Measurements from ENCODE around the gene TMEM164.
A peak's percentile ranks its signal among the peaks of the same experiment; 100 is the strongest.
"Not testable (repeated sequence)": the region's sequence is repeated elsewhere in the genome, so short reads cannot be mapped to it uniquely, and the experiment has no call there.

Gene TMEM164

GRCh38 chrX:110002300-110003166 is at the start of gene TMEM164:
Gene TMEM164 (plus strand): TSS chrX:110003114. CDS start chrX:110003775, 661 bp downstream.
- DNase-seq: peak; percentile 62 to 96 (median 72)
- intact Hi-C loops (cut with DNase I): no loop called here

- intact Hi-C loops (cut with DNase I): no loop called here
- no peak for DNase-seq
These were observed 48.6 kb upstream of the TMEM164 start for GRCh38 chrX:109954333-109954732.

GRCh38 chrX:109954955-109955354 is 48.0 kb upstream of the TMEM164 start:
- intact Hi-C loops (cut with DNase I): no loop called here
- DNase-seq: no peak

GRCh38 chrX:109958266-109958665 is 44.6 kb upstream of the TMEM164 start:
- intact Hi-C loops (cut with DNase I): no loop called here
- DNase-seq: no peak

GRCh38 chrX:109959356-109959871 is 43.5 kb upstream of the TMEM164 start:
- DNase-seq: no peak
- intact Hi-C loops (cut with DNase I): no loop called here

GRCh38 chrX:109964390-109964789 is 38.5 kb upstream of the TMEM164 start:
- no peak for DNase-seq
- intact Hi-C loops (cut with DNase I): no loop called here

GRCh38 chrX:109966246-109966645 is 36.7 kb upstream of the TMEM164 start:
- intact Hi-C loops (cut with DNase I): no loop called here
- no peak for DNase-seq

- DNase-seq: no peak
- intact Hi-C loops (cut with DNase I): no loop called here
These were observed 35.8 kb upstream of the TMEM164 start for GRCh38 chrX:109967156-109967555.

- intact Hi-C loops (cut with DNase I); DNase-seq: not testable (repeated sequence)
These were observed 32.1 kb upstream of the TMEM164 start for GRCh38 chrX:109970841-109971240.

GRCh38 chrX:109974906-109975655 is 27.8 kb upstream of the TMEM164 start:
- intact Hi-C loops (cut with DNase I): no loop called here

GRCh38 chrX:109985210-109985609 is 17.7 kb upstream of the TMEM164 start:
- DNase-seq; intact Hi-C loops (cut with DNase I): not testable (repeated sequence)

More at GRCh38 chrX:109974906-109975655, 27.8 kb upstream of the TMEM164 start:
- DNase-seq: no peak

- intact Hi-C loops (cut with DNase I): no loop called here
- DNase-seq: no peak
These were observed 15.0 kb upstream of the TMEM164 start for GRCh38 chrX:109987884-109988283.

GRCh38 chrX:109990582-109991276 is 12.2 kb upstream of the TMEM164 start:
- intact Hi-C loops (cut with DNase I): no loop called here
- no peak for DNase-seq

GRCh38 chrX:109992203-109992602 is 10.7 kb upstream of the TMEM164 start:
- DNase-seq: no peak
- intact Hi-C loops (cut with DNase I): no loop called here

GRCh38 chrX:109995155-109995554 is 7.8 kb upstream of the TMEM164 start:
- no peak for DNase-seq
- intact Hi-C loops (cut with DNase I): no loop called here

GRCh38 chrX:109997786-109998452 is 5.0 kb upstream of the TMEM164 start:
- DNase-seq: no peak
- intact Hi-C loops (cut with DNase I): no loop called here

GRCh38 chrX:110000000-110000399 is 2.9 kb upstream of the TMEM164 start:
- DNase-seq: no peak
- intact Hi-C loops (cut with DNase I): no loop called here

- intact Hi-C loops (cut with DNase I): no loop called here
- DNase-seq: no peak
These were observed 1.8 kb upstream of the TMEM164 start for GRCh38 chrX:110000847-110001713.

- DNase-seq: no peak
- intact Hi-C loops (cut with DNase I): no loop called here
These were observed 1.1 kb upstream of the TMEM164 start for GRCh38 chrX:110001740-110002299.
